Stimulated activated CD8-positive, alpha-beta memory T cell treated with anti-CD3 and anti-CD28 coated beads, Interleukin-4, amount 100 ng/mL, for 1 hour (primary cell): ENCODE data around the gene CHCHD4.
"Not testable (repeated sequence)": the region's sequence is repeated elsewhere in the genome, so short reads cannot be mapped to it uniquely, and the experiment has no call there.

Source experiments
- DNase-seq, 2 donors: peaks; one replicate each; pipeline ENCODE4 v3.0.0-alpha.2; 2020; ENCODE audit warnings: low read depth in 2 of 2, low spot score in 1 of 2

The CHCHD4 gene

DNA sequence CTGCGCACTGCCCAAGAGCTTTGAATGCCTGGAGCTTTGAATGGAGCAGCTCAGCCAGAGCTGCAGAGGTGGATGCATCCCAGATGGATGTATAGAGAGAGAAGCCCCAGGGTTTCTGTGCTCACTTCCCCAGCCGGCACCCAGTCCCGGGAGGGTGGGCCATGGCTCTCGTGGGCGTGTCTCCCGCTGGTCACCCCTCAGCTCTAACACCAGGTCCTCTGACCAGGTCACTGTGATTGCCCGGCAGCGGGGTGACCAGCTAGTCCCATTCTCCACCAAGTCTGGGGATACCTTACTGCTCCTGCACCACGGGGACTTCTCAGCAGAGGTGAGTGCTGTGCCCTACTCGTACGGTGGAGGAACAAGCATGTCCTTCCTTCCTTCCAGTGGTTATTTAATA is 10.9 kb upstream of the CHCHD4 start:
- DNase-seq = no peak

DNA sequence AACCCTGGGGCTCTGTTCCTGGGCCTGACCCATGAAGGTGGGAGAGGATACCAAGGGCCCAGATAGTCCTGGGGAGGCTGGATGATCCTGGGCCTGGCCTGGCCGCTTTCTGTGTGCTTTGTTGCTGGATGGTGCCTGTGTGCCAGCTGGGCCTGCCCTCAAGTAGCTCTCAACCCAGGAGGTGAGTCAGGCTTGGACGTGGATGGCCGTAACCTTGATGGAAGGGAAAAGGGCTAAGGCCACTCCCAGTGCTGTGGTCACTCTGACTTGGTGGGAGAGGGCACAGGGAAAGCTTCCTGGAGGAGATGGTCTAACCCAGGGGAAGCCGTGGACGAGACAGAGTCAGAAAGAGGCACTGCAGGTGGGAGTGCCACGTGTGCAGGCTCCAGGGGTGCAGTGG is 9.6 kb upstream of the CHCHD4 start:
- no peak for DNase-seq

DNA sequence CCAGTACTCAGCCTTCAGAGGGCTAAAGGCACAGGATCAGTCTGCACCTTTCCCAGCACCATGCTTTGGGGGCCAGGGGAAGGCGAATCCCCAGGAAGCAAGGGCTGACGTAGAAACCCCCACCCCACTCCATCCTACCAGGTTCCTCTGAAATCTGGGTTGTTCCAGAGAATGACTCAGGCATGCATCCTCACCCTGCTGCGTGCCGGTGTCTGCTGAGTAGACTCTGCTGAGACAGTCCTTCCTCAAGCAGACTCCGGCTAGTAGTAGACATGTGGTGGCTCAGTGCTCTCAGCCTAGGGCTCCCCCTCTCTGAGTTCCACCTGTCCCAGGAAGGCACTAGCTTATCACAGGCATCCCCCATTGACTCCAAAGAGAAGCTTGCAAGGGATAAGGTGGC is 9.2 kb upstream of the CHCHD4 start:
- DNase-seq = no peak

DNA sequence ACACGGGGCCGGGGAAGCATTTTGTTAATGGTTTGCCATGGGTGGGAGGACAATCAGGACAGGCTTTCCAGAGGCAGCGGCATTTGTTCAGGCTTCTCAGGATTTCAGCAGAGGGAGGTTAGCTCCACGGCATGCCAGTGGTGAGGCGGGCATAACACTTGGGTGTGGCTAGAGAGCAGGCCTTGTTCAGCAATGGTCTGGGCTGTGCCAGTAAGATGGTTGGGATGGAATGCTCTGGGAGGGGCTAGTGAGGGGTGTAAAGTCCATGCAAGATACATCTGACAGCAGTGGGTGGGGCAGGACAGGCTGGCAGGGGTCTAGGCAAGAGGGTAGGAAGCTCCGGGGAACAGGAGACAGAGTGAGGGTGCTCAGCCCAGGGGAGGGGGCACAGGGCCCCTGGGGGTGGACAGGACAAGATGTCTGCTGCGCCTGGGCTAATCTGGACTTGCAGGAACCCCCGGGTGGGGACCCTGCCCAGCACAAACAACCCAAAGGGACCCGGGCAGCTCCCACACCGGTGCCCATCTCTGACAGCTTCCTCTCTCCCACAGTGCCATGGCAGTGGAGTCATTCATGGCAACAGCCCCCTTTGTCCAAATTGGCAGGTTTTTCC is 8.6 kb upstream of the CHCHD4 start:
- no peak for DNase-seq

DNA sequence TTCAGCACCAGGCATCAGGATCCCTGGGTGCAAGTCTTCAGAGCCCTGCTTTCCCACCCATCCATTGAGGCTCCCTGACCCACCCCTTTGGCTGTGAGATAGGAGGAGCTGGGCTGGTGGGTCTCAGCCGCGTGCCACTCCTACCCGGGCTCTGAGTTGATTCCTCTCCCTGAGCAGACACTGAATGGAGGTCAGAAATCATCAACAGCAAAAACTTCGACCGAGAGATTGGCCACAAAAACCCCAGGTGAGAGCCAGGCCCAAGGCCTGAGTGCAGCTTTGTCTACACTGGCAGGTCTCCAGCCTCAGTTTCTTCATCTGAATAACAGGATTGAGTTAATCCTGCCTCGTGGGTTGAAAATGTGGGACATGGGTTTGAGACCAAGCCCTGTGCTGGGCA is 8.0 kb upstream of the CHCHD4 start:
- DNase-seq = no peak

DNA sequence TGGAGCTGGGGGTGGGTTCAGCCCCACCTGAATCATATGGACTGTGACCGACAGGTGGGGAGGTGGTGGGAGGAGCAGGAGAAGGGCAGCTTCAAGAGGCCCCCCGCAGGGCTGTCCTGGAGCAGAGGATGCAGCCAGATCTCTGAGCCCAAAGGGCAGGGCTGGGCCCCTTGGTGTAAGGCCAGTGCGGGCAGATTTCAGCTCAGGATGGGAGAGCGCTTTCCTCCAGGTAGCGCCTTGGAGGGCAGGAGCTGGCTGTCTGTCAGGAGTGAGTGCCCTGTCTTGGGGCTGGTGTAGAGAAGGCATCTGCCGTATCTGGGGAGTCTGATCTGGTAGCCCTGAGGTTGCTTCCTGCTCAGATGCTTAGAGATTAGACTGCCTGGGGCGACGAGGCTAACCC is 7.5 kb upstream of the CHCHD4 start:
- no peak for DNase-seq

DNA sequence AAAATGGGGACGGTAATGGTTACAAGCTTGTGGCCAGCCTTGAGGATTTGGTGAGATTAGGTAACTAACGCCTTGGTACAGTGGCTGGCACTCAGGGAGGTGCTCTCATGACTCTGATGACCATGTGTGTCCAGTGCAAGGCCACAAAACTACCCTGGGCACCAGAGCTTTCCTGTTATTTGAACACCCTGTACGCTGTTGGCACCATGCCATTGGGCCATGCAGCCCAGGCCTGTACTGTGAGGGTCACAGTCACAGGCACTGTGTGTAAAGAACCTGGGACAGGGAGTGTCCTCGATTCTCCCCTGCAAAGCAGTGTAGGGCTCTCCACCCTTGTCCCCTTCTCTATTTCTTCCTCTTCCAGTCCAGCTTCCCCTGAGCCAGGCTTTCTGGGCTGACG is 6.5 kb upstream of the CHCHD4 start:
- DNase-seq = no peak

DNA sequence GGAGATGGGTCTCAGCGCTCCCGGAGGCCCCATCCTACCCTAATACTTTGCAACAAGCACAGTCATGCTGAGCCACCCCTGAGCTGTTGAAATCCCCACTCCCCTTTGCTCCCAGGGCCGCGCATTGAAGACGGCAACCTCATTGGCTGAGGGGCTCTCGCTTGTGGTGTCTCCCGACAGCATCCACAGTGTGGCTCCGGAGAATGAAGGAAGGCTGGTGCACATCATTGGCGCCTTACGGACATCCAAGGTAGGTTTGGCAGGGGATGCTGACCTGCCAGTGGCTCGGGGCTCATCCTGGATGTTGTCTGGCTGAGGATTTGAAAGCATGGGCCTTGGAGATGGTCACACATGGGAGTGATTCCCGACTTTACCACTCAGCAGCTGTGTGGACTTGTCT is 6.0 kb upstream of the CHCHD4 start:
- no peak for DNase-seq

DNA sequence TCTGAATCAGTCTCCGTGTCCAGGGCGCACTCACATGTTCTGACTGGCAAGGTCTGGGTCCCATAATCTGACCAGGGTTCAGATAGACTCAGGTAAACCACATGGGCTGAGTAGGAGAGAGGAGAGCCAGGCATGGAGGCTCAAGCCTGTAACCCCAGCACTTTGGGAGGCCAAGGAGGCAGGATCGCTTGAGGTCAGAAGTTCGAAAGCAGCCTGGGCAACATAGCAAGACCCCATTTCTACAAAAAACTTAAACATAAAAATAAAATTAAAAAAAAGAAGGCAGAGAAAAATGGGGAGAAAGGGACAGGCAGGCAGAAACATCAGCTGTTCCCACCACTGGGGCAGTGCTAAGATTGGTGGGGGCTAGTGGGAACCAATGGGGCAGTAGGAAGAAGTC is 5.6 kb upstream of the CHCHD4 start:
- DNase-seq = no peak

DNA sequence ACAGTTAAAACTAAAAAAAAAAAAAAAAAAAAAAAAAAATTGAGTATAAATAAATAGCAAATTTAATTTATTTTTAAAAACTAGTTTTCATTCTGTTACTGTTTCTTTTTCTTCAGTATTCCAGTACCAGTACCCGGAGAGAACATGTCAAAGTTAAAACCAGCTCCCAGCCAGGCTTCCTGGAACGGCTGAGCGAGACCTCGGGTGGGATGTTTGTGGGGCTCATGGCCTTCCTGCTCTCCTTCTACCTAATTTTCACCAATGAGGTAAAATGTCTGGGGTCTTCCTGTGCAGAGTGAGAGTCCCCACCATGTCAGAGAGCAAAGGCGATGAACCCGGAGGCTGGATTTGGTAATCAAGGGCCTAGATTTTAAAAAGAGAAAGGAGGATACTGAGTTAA is 4.6 kb upstream of the CHCHD4 start:
- DNase-seq = no peak

DNA sequence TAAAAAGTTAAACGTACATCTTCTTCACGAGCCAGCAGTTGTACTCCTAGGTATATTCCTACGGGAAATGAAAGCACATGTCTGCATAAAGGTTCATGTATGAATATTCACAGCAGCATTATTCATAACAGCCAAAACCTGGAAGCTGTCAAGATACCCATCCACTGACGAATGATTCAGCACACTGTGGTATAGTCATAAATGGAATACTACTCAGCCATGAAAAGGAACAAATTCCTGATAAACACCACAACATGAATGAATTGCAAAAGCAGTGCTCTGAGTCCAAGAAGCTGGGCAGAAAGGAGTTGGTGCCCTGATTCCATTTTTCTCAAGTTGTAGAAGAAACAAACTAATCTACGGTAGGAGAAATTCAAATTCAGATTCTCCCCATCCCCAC is 4.1 kb upstream of the CHCHD4 start:
- no peak for DNase-seq

DNA sequence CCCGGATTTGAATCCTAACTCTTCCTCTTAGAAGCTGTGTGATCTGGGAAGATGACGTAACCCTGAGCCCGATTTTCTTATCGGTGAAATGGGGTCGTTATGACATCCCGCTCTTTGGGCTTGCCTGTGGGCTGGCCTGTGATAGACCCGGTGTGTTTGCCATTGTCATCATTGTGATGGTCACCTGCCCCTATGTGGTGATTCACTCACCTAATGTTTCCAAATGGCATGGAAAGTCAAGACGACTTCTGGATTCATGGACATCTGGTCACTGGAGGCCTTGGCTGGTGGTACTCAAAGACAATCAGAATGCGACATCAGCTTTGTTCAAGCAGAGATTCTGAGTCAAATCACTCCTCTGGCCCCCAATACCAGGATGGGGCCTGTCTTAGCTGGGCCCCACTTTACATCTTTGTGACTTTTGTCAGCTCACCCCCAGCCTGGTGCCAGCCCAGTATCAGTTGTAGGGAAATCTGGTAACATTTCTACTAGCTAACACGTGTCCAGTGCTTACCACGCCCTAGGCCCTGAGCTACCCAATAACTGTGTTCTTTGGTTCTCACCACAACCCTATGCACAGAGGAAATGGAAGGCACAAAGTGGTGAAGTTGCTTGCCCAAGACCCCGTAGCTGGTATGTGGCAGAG is 3.0 kb upstream of the CHCHD4 start:
- DNase-seq = no peak

DNA sequence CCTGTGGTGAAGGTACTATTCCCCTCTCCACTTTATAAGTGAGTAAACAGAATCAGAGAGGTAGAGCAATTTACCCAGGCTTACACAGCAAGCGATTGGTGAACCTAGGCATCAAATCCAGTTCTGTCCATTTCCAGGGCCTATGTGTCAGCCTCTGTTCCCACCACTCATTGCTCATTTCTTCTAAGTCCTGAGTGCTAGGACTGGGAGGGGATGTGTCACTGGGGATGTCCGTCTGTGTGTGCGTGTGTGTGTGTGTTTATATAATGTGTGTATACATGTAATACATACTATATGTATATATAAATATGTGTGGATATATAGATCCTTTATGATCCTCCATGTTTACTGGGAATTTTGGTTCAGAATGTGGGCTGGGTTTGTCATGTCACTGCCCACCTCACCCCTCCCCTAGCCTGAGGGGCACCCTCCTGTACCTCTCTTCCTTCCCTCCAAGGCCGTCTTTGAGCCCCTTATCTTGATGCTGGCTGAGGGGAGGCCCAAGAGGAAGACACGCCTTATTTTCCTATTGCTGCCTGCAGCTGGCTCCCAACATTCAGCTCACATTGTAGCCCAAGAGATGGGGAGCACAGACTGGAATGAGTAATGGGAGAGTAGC is 2.3 kb upstream of the CHCHD4 start:
- DNase-seq = no peak

DNA sequence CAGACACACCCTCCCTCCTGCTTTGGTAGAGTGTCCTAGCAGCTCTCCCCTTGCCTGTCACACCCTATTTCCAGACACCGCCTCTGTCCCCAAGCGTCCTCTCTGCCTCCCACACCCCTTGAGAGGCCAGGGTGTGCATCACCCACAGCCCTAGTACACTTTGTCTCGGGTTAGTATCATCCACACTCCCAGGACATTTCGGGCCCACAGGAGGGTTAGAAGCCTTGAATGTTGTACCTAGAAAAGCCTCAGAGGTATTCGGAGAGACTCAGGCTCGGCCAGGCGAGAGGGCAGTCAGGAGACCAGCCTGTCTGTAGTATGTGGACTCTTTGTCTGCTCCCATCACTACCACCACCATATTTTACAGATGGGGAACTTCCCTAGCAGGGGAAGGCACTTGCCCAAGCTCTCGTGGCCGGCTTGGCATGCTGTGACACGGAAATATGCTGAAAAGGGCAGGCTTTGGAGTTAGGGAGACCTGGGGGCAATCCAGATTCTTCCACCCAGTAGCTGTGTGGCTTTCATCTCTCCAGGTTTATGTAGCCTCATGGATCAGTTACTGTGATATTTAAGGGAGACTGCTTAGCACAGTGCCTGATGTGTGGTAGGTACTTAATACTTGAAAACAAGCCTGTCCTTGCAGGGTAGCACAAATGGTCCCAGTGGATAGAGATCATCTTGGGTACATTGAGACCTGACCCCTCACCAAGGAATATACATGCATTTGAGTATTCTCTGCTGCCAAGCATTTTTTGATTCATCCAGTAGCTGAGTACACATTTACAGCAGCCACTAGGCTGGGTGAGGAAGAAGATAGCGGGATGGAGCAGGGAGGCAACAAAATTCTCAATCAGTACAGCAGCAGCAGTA is 1.6 kb upstream of the CHCHD4 start:
- DNase-seq = no peak

DNA sequence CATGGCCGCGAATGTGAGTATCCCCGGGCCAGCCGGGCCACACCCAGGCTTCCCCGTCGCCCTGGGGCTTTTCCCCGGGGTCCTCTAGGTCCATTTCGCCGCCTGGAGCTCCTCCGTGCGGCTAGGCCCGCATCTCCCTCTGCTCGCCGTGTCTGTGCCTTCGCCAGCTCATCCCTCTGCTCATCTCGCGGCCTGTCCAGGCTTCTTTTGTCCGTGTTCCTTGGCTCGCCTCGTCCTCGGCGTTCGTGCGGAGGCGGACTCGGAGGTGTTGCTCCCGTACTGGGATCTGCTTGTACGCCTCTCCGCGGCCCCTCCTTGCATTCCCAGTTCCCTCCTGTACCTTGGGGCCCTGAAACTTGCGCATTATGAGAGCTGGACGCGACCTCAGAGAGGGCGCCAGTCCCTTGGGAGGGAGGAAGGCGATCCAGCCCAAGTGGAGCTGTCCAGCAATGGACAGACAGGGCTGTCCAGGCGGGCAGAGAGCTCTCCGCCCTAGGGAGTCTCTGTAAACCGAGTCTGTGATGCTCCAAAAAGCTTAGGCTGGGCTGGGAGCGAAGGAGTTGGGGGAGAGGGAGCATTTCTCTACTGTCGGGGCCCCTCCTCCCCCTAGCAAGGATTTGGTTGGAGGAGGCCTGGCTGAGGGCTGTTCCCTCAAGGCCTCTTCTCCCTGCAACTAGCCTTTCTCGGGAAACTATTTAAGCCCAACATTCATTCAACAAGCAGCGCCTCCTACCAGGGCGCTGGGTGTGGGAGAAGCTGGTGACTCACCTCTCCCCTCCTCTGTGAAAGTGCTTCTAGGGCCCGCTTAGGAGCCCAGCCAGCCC is 735 bp upstream of the CHCHD4 start:
- peak in 1 of 2 donors; percentile 39 for DNase-seq

DNA sequence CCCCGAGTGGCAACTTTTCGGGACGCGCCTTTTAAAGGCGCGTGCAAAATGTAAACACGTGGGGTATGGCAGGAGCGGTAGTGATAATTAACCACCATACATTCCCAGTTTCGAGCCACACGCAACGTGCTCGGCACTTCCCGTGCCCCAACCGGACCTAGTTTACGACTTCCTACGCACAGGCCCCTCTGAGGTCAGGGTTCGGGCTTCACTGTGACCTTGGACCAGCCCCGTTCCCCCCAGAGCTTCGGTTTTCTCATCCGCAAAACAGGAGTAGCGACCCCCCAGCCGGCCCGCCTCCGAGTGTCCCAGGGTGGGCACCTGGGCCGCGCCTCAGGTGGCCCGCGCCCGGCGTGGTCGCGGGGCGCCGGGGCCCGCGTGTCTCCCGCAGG is 451 bp downstream of the CHCHD4 start:
- peak in 1 of 2 donors; percentile 39 for DNase-seq

DNA sequence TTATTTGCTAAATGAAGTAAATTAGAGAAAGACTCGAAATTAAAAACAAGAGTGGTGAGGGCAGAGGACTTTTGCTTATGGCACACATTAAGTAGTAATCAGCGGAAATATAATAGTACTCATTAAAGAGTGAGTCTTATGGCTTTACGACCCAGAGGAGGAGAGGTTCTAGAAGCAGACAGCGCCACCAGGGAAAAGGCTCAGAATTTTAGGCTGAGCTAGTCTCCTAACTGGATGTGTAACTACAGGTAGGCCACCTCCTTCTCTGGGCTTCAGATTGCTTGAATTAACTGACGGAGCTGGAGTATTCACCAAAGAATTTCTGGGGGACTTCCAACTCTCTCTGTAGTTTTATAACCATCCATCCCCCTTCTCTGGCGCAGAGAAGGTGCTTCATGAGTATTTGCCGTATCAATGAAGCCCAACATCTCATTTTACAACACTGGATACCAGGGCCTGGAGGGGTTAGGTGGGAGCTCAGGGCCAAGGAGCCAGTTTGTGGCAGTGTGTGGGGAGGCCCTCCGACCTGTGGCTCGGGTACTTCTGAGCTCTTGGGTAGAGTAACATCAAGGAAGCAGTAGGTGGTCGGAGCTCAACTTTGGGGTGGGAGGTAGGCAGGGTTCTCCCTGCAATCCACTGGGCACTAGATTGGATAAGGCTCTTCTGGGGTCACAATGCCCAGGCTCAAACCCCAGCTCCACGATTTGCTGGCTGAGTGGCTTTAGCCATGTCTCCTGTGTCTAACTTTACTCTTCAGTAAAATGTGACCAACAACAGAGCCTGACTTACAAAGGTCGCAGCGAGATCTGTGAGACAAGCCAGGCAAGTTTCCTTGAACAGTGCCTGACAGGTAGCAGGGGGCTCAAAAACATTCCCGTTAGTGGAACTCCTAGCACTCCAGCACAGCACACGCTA is 1.1 kb downstream of the CHCHD4 start:
- DNase-seq = no peak

DNA sequence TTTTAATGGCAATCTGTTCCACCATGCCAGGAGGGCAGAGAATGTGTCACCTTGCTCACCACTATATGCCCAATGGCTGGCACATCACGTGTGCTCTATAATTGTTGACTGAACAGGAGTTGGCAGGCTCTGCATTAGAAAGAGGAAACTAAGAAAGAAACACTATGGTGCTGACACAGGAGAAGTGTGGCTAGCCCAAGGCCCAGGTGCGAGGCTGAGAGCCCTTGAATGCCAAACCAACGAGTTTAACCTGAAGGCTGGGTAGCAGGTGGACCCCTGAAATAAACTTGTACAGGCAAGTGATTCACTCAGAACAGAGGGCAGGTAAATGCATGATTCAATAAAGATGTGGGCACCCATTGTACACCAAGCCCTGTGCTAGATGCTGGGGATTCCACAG is 2.4 kb downstream of the CHCHD4 start:
- DNase-seq = no peak

DNA sequence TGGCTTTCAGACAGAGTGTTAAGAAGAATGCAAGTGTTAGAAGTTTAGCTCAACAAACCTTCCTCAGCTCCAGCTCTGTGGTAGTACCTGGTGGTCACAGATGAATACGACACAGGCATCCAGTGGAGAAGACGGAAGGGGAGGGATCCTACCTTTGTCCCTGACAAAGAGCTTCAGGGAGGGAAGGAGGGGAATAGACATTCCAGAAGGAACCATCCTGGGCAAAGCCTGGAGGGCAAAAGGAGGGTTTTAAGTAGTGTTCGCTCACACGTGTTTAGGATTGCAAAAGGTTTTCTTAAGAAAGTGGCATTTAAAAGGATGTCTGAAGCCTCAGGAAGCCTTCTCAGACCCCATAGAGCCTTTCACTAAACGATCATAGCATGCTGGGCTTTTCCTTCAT is 2.8 kb downstream of the CHCHD4 start:
- no peak for DNase-seq

DNA sequence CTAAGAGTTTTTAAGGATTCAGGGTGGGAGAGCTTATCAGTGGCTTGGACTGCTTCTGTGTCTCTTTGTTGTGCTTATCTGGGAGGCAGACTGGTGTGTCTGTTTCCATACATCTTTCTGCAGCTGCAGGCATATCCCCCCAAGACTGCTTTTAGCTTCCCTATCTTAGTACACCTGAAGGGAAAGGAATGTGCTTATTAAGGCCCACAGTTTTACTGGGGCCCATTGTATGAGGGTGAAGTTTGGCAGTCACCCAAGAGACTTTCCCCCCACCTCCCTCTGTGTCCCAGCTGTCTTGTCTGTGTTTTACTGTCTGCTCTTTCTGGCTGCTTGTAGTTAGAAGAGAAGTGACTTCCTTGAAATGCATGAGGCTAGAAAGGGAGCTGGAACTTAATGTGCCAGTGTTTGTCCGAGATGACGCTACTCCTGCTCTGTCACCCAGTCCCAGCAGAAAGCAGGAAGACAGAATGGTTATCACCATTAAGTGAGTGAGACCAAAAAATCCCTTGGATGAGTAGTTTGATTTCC is 3.7 kb downstream of the CHCHD4 start:
- DNase-seq = not testable (repeated sequence)
